Stimulated activated CD8-positive, alpha-beta memory T cell treated with anti-CD3 and anti-CD28 coated beads, Interleukin-4, amount 100 ng/mL, for 1 hour (primary cell): ENCODE data around the gene PSEN1.

Experiments
- DNase-seq, 2 donors: peaks; one replicate each; pipeline ENCODE4 v3.0.0-alpha.2; 2020; ENCODE audit warnings: low read depth in 2 of 2, low spot score in 1 of 2

The PSEN1 gene

GRCh38 chr14:73253323-73253610, 117.0 kb downstream of the PSEN1 start:
- no peak for DNase-seq

DNA sequence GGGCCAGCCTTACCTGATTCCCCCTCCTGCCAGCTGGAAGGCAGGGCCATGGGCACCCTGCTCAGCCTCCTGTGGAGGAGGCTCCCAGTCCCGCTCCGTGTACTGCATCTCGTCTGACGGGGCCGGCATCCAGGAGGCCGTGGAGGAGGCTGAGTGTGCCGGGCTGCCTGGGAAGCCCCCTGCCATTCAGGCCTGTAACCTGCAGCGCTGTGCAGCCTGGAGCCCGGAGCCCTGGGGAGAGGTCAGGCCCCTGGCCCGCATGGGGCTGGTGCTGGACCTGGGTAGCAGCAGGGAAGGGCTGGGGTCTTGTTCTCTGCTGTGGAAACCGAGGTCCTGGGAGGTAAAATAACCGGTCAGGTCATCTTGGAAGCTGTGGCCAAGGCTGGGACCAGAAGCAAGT, 117.4 kb downstream of the PSEN1 start:
- DNase-seq, result no peak

GRCh38 chr14:73254247-73255004, 118.1 kb downstream of the PSEN1 start:
- DNase-seq, result no peak

GRCh38 chr14:73255005-73255400, 118.7 kb downstream of the PSEN1 start:
- DNase-seq, result no peak

DNA sequence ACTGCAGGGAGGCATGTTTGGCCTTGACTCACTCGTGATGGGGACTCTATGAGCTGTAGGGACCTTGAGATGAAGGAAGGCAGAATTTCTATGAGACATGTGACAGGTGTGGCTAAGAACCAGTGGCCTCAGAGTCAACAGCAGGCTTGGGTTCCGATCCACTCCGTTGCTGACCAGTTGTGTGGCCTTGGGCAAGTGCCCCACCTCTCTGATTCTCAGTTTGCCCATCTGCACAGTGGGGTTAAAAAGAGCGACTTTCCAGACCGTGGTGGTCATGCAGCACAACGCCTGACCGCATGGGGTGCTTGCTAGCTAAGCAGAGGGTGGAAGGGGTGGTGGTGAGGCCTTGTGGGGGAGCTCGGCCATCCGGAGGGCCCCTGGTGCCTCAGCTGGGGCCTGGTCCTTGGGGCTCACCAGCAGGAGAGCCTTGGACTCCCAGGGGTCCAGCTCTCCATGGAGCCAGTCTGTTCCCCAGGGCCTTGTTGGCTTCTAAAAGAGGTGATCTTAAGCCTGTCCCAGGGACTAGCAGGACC, 119.5 kb downstream of the PSEN1 start:
- DNase-seq, result no peak

DNA sequence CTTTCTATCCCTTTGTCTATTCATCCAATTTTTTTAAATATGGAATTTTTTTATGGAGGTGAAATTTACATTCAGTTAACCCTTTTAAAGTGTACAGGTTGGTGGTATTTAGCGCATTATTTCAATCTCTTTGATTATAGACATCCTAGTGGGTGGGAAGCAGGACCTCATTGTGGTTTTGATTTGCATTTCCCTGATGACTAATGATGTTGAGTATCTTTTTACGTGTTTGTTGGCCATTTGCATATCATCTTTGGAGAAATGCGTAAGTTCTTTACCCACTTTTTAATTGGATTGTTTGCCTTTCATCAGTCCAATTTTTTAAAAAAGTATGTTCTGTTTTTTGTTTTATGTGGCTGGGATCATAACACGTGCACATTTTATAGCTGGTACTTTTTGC, 121.8 kb downstream of the PSEN1 start:
- no peak for DNase-seq

GRCh38 chr14:73258845-73259611, 122.7 kb downstream of the PSEN1 start:
- no peak for DNase-seq

DNA sequence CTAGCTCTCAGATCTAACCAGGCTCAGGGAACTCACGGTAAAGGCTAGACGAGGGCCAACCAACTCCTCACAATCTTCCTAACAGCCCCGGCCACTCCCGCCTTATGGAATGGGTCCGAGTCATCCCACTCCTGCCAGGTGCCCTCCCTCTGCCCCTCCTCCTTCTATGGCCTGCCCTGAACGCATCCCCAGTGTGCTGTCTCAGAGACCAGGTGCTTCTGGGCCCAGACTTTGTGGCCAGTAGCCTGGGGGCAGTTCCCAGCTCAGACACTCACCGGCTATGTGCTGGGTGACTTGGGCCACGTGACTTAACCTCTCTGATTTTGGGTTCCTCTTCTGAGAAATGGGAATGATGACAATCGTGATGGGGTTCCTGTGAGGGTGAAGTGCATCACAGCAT, 123.5 kb downstream of the PSEN1 start:
- no peak for DNase-seq

DNA sequence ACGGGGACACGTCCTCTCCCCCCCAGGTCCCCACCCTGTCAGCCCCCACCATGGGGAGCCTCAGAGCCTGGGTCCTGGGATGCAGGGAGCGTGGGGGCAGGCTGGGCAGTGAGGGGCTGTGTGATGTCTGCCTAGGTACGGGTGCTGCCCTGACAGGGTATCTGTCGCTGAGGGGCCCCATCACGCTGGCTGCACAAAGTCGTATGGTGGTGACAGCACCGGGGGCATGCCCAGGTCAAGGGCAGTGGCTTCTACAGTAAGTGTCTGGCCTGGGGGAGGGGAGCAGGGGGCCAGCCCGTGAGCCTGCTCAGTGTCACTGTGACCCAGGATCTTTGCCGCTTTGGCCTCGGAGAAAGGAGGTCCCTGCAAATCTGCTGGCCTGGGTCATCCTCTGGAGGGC, 124.3 kb downstream of the PSEN1 start:
- no peak for DNase-seq

GRCh38 chr14:73261075-73261474, 124.8 kb downstream of the PSEN1 start:
- no peak for DNase-seq

DNA sequence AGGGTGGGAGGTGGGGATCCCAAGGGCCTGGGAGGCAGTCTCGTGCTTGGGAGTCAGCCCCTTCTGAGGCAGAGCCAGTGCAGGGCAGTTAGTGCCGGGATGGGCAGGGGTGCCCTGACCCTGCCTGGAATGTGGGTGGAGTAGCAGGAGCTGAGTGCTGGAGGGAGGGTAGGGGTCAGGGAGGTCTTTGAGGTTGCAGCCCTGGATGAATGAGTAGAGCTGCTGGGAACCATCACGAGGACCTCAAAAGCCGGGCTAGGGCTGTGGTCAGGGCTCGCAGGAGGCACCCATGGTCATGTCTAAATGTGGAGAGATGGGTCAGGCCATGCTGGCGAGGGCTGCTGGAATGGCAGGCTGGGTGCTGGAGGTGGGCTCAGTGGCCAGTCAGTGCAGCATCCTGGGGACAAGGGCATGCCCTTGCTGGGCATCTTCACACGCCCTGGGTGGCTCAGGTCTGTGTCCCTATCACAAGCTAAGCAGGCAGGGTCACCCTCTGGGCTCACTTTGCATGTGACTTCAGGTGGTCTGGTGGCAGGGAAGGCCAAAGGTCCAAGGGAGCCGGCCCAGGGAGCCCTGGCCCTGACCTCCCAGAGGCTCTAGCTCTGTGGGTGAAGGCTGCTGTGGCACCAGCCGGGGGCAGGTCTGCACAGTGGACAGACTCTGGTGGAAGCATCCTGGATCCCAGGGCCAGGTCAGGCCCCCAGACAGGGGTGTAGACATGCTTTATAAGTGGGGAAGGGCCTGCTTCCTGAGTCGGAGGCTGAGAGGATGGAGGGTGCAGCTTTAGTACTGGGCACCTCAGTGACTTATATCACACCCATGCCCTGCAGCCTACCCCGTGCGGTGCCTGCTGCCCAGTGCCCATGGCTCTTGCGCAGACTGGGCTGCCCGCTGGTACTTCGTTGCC, 125.5 kb downstream of the PSEN1 start:
- DNase-seq, result no peak

GRCh38 chr14:73262427-73263183, 126.3 kb downstream of the PSEN1 start:
- no peak for DNase-seq

DNA sequence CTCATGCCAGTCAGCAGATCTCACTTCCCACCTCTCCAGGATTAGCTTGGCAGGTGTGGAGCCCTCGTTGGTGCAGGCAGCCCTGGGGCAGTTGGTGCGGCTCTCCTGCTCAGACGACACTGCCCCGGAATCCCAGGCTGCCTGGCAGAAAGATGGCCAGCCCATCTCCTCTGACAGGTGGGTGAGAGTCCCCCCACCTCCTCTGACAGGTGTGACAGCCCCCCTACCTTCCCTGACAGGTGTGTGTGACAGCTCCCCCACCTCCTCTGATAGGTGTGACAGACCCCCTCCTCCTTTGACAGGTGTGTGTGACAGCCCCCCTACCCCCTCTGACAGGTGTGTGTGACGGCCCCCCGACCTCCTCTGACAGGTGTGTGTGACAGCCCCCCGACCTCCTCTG, 127.3 kb downstream of the PSEN1 start:
- no peak for DNase-seq

DNA sequence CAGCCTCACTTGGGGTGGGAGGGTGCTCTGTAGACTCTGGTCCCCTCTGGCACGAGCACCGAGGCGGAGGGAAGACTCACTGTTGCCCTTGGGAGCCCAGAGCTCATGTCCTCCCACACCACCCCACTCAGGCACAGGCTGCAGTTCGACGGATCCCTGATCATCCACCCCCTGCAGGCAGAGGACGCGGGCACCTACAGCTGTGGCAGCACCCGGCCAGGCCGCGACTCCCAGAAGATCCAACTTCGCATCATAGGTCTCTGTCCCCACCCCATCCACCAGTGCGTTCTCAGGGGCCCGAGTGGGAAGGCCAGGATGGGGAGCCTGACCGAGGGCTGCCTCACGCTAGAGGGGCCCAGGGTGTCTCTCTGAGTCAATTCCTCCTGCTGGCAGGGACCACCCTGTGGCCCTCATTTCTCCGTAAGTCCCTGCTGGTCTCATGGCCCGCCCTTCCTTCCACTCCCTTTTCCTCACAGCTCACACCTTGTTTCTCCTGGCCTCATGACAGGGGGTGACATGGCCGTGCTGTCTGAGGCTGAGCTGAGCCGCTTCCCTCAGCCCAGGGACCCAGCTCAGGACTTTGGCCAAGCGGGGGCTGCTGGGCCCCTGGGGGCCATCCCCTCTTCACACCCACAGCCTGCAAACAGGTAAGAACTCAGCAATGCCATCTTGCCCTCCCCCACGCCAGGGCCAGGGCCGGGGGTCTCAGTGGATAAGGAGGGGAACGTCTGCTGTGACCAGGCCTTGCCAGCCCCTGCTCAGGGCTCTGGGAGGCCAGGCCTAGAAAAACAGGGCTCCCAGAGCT, 128.0 kb downstream of the PSEN1 start:
- no peak for DNase-seq

GRCh38 chr14:73264885-73265720, 128.8 kb downstream of the PSEN1 start:
- DNase-seq, result no peak

DNA sequence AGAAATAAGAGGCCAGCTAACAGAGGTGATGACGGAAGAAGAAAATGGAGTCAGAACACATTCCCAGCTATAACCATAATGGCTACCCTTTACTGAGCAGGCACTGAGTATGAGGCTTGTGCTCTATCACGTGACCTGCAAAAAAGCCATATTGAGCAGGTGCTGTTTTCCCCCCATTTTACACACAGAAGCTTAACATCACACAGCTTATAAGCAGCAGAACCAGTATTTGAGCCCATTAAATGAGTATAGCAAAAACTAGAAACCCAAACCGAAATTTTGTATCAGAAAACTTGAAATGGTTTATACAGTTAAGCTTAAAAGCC, 129.4 kb downstream of the PSEN1 start:
- DNase-seq, result no peak

DNA sequence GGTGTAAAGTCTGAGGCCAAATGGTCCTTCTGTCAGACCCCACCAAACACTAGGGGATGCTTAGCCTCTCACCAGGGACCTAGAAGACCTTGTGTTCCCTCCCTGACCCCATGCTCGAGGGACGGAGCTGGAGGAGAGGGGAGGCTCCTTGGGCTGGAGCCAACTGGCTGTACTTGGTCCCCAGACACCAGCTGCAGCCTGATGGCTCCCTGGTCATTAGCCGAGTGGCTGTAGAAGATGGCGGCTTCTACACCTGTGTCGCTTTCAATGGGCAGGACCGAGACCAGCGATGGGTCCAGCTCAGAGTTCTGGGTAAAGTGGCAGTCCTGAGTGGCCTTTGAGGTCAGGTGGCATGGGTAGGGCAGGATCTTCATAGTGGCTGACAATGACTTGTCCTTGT, 130.0 kb downstream of the PSEN1 start:
- DNase-seq, result no peak

DNA sequence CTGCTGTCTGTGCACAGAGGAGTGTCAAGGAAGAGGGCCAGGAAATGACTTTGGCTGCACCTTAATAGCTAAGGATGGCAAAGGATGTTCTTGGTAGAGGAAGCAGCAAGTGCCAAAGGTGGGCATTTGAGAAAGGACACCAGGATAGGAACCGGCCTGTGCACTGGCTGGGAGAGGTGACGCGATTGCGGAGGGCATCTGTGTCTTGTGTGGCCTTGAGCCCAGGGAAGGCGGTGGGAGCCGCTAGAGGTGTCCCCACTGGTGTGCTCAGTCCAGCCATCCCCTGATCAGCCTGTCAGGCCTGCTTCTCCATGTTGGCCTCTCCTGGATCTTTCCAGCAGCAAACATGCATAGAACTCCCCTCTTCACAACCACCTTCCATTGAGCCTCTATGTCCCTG, 131.2 kb downstream of the PSEN1 start:
- DNase-seq, result no peak
